BE2C (cell line): ENCODE data around the gene SMAD3.

Experiments used
- DNase-seq: peaks from one replicate; pipeline ENCODE4 v3.0.0-alpha.2; 2020
- H3K27me3 ChIP-seq: fragments of 250-450 bp; sonication (Bioruptor Pico); 2 replicates; pipeline ENCODE4 v1.5.1; 2020; ENCODE audit warnings: mild to moderate bottlenecking
- H3K36me3 ChIP-seq: fragments of 250-450 bp; sonication (Bioruptor Pico); 2 replicates; pipeline ENCODE4 v1.5.1; 2020; ENCODE audit warnings: mild to moderate bottlenecking
- H3K4me1 ChIP-seq: fragments of 250-450 bp; sonication (Bioruptor Pico); 2 replicates; pipeline ENCODE4 v1.5.1; 2020
- H3K4me3 ChIP-seq: 2 replicates; pipeline ENCODE4 v1.5.1; 2011; ENCODE audit warnings: low read depth, low read length
- H3K9me3 ChIP-seq: fragments of 250-450 bp; sonication (Bioruptor Pico); 2 replicates; pipeline ENCODE4 v1.5.1; 2020
- TF ChIP-seq, protein P1 (sequence below): IDR thresholded peaks from 2 replicates; pipeline ENCODE4 v1.5.1; 2012; ENCODE audit warnings: mild to moderate bottlenecking, low read depth, low read length

Gene SMAD3

DNA sequence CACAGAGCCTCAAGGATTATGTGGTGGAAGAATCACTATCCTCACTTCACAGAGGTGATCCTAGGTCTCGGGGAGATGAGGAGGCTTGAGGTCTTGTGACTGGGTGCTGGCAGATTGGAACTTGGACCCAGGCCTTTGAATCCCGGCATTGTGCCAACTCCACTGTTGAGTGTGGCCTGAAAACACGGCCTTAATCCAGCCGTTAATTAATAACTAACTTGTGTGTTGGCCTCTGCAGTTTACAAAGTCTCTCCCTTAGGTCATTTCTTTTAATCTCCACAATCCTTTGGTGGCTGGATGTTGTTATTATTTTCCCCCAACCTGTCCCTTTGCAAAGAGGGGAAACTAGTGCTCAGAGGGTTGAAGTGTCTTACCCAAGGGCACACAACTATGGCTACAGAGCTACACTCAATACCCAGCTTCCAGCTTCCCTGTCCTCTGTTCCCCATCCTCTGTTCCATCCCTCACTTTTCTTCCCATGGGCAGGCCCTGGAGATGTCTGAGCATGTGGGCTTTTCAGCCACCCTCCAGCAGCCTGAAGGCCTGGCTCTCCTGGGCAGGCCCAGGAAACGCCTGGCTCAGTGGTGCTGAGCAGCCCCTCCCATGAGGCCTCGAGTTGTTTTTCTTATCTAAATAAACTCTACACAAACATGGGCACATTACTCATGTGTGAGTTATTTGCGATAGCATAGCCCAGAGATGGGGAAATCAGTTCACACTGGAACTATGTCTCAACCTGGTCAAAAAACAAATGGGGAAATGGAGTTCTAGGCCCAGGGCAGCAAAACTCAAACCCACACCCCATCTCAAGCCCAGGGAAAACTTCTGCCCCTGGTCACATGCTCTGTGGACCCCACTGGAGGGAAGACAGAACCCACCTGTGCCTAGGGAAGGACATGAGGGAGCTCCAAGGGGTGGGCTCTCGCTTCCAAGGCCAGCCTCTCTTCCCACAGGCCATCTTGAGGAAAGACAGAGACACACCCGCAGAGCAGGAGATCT is 16.8 kb upstream of the SMAD3 start:
- TF ChIP-seq, protein P1, sequence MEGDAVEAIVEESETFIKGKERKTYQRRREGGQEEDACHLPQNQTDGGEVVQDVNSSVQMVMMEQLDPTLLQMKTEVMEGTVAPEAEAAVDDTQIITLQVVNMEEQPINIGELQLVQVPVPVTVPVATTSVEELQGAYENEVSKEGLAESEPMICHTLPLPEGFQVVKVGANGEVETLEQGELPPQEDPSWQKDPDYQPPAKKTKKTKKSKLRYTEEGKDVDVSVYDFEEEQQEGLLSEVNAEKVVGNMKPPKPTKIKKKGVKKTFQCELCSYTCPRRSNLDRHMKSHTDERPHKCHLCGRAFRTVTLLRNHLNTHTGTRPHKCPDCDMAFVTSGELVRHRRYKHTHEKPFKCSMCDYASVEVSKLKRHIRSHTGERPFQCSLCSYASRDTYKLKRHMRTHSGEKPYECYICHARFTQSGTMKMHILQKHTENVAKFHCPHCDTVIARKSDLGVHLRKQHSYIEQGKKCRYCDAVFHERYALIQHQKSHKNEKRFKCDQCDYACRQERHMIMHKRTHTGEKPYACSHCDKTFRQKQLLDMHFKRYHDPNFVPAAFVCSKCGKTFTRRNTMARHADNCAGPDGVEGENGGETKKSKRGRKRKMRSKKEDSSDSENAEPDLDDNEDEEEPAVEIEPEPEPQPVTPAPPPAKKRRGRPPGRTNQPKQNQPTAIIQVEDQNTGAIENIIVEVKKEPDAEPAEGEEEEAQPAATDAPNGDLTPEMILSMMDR = no peak
- no peaks in the 10 kb centered on the region for H3K36me3 ChIP-seq
- H3K27me3 ChIP-seq = no peaks in the 10 kb centered on the region
- H3K4me3 ChIP-seq = no peak overlapping the region
- DNase-seq = no peak
- no peaks in the 10 kb centered on the region for H3K4me1 ChIP-seq
- H3K9me3 ChIP-seq = no peaks in the 10 kb centered on the region

DNA sequence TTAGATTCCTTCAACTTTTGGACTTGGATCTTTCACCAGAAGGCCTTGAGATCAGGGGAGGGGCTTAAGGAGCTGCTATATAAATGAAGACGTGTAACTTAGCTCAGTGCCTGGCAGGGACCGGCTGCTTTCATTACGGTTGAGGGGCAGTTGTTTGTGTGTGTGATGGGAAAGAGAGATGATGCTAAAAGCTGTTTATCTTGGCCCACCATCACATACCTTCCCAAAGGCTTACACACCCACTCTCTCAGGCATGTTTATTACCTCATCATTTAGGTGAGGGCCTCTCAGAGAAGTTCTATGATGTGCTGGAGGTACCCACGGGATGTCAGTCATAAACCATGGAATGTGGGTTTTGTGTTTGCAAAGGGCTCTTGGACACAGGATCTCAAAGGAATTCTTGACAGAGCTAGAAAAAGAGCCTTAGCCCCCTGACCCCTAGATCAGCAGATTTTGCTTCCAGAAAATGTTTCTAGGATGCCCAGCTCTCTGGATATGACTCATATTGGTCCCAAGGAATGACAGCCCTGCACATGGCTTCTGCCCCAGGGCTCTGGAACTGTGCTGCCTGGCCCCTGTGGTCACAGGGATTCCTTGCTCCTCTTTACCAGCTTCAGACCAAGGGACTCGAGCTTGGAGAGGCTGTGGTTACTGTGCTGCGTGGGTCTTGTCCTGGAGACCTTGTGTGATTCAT is 15.9 kb upstream of the SMAD3 start:
- Histone ChIP-seq H3K4me3 (no peak overlapping the region), H3K27me3 (no peaks in the 10 kb centered on the region), H3K36me3 (no peaks in the 10 kb centered on the region), H3K9me3 (no peaks in the 10 kb centered on the region), H3K4me1 (no peaks in the 10 kb centered on the region)
- TF ChIP-seq, protein P1 = no peak
- no peak for DNase-seq

DNA sequence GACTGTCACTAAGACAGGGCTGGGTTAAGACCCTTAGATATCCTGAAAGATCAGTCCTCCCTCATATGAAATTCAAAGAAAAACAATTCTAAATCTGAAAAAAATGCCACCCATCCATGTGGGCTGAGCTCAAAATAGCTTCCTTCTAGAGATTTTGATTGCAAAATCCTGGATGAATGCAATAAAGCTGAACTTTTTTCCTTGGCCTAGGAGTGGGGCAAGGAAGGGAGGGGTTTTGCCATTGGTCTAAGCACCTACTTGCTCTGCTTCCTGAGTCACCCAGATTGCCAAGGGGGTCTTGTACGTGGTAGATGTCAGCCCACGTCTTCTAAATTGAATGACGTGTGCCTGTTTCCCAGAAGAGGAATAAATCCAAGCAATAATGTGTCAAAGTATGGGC is 15.3 kb upstream of the SMAD3 start:
- no peak for DNase-seq
- TF ChIP-seq, protein P1 = no peak
- Histone ChIP-seq H3K4me1 (no peaks in the 10 kb centered on the region), H3K4me3 (no peak overlapping the region), H3K27me3 (no peaks in the 10 kb centered on the region), H3K36me3 (no peaks in the 10 kb centered on the region), H3K9me3 (no peaks in the 10 kb centered on the region)

DNA sequence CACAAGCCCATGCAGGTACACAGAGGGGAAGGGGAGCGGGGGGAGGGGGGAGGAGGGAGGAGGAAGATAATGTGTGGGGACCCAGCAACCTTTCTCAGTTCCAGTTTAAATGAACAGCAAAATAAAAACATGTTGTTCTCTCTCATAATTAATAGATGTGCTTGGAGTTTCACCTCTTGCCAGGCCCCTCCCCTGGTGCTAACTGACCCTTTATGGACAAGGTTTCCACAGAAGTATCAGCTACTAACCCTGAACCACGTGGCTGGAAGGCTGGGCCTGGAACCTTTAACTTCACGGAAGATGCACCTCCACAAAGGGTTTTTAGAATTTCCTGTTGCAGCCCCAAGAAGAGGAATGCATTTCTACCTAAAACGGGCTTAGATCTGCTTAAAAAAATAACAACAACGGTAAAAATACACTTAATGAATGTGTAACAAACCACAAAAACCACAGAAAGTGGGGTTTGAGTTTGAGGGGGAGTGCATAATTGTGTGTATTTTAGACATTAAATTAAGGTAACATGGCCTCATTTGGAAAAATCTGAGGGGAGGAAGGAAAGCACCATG is 14.8 kb upstream of the SMAD3 start:
- no peak for DNase-seq
- H3K36me3 ChIP-seq = no peaks in the 10 kb centered on the region
- H3K27me3 ChIP-seq = no peaks in the 10 kb centered on the region
- no peaks in the 10 kb centered on the region for H3K9me3 ChIP-seq
- H3K4me3 ChIP-seq = no peak overlapping the region
- H3K4me1 ChIP-seq = no peaks in the 10 kb centered on the region
- TF ChIP-seq, protein P1 = no peak

DNA sequence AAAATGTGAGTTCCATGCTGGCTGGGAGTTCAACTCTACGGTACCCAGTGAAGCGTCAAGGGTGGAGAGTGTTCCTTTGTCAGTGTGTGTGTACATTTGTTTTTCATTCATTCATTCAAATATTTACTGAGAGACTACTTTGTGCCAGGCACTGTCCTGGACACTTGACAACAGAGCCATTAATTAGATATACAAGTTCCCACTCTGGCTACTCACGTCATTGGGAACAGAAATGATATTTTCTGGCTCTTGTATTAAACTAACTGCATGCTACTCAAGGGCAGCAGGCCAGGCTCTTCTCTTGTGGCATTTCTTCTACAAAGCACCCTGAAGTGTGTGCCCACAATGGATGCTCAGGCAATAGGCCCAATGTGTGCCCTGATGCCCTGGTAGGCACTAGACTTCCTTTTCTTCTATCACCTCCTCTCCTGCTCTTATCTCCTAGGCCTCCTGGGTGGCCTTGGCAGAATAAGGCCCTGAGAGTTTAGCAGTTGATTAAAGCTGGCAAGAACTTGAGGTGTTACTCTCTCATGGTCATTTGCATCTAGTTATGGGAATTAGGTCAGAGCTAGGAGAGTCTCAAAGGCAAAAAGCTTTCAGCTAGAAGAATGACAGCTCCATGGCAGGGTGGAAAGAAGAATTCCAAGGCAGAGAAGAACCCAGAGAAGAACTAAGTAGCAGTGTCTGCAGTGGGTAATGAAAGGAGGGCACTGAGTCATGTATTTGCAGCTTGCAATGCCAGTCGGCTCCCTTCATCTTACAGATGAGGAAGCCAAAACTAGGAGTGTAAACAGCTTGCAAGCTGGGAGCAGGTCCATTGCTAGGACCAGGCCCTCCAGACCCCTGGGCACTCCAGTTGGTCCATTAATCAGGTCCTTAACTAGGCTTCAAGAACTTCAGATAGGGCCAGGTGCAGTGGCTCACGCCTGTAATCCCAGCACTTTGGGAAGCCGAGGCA is 14.0 kb upstream of the SMAD3 start:
- no peak for DNase-seq
- Histone ChIP-seq H3K36me3 (no peaks in the 10 kb centered on the region), H3K4me3 (no peak overlapping the region), H3K9me3 (no peaks in the 10 kb centered on the region), H3K4me1 (no peaks in the 10 kb centered on the region), H3K27me3 (no peaks in the 10 kb centered on the region)
- TF ChIP-seq, protein P1 = no peak
